Fibroblast of the aortic adventitia (primary cell): ENCODE results near the gene IFIT1. TPM values are rescaled to one million over a fixed set of nuclear protein-coding genes. Genes with fewer than 3 reads are reported as not detected.
A peak's percentile ranks its signal among the peaks of the same experiment; 100 is the strongest.

Experiments
- DNase-seq: peaks from one replicate; pipeline ENCODE4 v3.0.0-alpha.2; 2010; ENCODE audit warnings: low read depth
- H3K4me3 ChIP-seq: 2 replicates; pipeline ENCODE4 v1.5.1; 2011; ENCODE audit warnings: low read depth, mild to moderate bottlenecking, control low read depth, low read length, moderate library complexity
- CTCF ChIP-seq: IDR thresholded peaks from 2 replicates; pipeline ENCODE4 v1.5.1; 2011; ENCODE audit warnings: mild to moderate bottlenecking, low read length, control low read depth, inconsistent platforms; ENCODE audit not compliant: insufficient read depth
- total RNA-seq: library from RNA; depleted of rRNA; stranded (reverse); fragments of >200 nt; gene quantifications from 2 replicates; pipeline ENCODE4 v1.2.3, GENCODE V29; 2012; ENCODE audit warnings: low replicate concordance

IFIT1 gene
- total RNA-seq, 1 donor: 13.6 TPM

DNA sequence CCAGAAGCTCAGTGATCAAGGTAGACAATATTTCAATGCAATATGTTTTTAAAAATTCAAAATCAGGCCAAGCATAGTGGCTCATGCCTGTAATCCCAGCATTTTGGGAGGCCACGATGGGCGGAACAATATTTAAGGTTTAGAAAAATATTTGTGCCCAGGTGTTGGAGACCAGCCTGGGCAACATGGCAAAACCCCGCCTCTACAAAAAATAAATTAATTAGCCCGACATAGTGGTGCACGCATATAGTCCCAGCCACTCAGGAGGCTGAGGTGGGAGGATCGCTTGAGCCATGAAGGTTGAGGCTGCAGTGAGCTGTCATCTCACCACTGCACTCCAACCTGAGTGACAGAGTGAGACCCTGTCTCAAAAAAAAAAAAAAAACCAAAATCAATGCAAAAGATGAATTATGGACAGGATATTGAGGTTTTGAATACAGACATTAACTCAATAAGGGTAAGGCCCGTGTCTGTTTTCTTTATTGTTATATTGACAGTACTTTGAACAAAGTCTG is 21.0 kb downstream of the IFIT1 start:
- no peak for DNase-seq
- no peak for TF ChIP-seq CTCF
- no peak overlapping the region for H3K4me3 ChIP-seq

- peak; percentile 71 for DNase-seq
- peak within 1 kb of the TSS; percentile 83 for H3K4me3 ChIP-seq
- no peak for TF ChIP-seq CTCF
Measured at GRCh38 chr10:89414146-89414878, 21.9 kb downstream of the IFIT1 start, which contains the start of gene IFIT5. Gene IFIT5 (plus strand): TSS chr10:89414568. CDS start chr10:89414799, 231 bp downstream.

DNA sequence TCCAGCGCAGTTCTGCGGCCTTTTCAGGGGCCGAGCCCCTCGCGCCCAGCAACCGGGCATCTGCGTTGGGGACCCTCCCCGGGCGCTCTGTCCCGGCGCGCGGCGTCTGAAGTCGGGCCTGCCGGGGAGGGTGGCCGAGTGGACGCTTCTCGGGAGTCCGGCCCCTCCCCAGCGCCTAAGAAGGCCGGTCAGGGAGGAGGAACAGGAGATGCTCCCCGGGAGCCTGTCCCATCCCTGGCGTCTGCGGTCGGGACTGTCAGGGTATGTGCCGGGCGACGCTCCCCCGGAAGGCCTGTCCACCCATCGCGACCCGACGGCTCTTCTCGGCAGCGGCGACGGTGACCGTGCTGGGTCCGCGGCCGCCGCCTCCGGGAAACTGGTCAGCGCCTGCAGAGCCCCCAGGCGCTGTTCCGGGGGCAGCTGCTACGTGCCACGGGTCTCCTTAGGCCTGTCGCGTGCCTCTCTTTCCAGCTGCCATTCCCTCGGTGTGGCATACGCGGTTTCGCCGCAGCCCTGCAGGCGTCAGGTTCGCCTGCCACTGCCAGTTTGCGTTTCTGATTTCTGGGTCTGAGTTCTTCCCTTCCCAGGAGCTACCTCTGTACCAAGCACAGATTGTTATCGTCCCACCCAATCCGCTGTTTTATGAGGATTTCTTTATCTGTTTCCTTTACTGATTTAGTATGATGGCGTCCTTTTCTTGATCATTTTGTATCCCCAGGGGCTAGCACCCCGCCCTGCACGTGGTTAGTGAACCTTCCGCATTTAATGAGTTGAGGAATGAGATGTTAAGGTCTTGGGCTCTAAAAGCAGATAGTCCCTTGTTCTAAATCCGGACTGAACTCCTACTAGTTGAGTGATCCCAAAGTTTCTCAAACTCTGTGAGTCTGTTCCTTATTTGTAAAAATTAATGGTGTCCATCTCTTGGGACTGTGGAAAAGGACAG is 22.7 kb downstream of the IFIT1 start:
- peak overlapping the region; percentile 83 for H3K4me3 ChIP-seq
- TF ChIP-seq CTCF: no peak
- DNase-seq: peak; percentile 43

DNA sequence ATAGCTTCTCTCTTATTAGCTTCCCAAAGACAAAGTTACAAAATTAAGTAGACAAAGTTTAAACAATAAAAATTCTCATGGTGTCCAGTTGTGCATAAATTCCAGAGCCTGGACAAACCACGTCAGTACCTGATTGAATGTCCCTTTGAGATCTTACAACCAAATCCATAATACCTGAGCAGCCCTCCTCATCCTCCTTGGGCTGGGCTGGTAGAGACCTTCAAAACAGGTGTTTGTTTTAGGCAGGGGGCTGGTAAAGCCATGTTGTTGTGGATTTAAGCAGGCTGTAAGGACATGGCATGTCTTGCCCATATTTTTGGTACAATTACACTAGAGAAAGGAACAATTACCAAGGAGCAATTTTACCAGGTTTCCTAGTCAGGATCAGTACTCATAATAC is 24.0 kb downstream of the IFIT1 start:
- TF ChIP-seq CTCF: no peak
- no peak overlapping the region for H3K4me3 ChIP-seq
- no peak for DNase-seq

GRCh38 chr10:89419548-89419947 is 27.1 kb downstream of the IFIT1 start:
- DNase-seq: peak; percentile 44
- TF ChIP-seq CTCF: peak; percentile 63
- H3K4me3 ChIP-seq: no peak overlapping the region

GRCh38 chr10:89421018-89421476 is 28.6 kb downstream of the IFIT1 start:
- H3K4me3 ChIP-seq: no peak overlapping the region
- no peak for DNase-seq
- no peak for TF ChIP-seq CTCF
